ENCODE data around the gene METTL24.

Gene METTL24, protein sequence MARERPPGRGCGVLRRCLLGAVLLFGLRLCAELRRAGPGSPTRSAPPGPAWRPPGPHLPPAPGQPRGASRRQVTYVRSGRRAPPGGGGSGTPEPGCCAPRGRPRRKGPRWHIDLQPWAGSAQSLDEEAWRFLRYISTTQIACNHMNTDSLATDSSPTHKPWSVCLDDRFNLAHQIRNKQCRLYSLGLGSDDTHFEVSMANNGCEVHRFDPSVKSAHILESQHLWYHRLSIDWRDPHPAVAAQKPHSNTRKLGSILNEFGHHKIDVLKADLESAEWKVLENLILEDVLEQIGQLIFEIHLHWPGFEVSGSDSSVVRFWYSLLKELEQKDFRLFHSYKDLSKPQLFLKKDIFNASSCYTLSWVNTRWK

GRCh38 chr6:110357664-110358552 lies at the start of gene METTL24:
METTL24 (minus strand) TSS chr6:110358349; CDS start chr6:110358272, 77 bp downstream.
- DNase-seq (ENCODE audit: low read depth in 2 of 2) = no peak

DNA sequence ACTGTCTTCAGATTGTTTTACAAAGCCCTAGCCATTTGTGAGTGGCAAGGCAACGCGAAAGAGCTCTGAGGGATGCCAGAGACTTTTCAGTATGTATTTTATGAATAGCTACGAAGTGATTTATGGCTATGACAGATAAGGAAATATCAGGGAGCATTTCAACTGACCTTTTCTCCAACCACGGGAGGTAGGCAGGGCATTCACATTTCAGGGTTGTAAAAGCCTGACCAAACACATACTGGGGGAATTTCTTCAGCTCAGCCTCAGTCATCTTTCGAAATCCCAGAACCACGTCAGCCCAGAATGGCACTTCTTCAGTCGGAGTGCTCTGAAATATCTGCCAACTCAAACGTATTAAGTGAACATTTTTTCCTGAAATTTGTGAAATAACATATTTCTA lies 46.5 kb upstream of the METTL24 start:
- DNase-seq (ENCODE audit: low read depth in 2 of 2) = no peak

- no peak for DNase-seq (ENCODE audit: low read depth in 2 of 2)
Observed at GRCh38 chr6:110401585-110402176, 43.5 kb upstream of the METTL24 start.

GRCh38 chr6:110400208-110400607 lies 42.1 kb upstream of the METTL24 start:
- no peak for DNase-seq (ENCODE audit: low read depth in 2 of 2)

DNA sequence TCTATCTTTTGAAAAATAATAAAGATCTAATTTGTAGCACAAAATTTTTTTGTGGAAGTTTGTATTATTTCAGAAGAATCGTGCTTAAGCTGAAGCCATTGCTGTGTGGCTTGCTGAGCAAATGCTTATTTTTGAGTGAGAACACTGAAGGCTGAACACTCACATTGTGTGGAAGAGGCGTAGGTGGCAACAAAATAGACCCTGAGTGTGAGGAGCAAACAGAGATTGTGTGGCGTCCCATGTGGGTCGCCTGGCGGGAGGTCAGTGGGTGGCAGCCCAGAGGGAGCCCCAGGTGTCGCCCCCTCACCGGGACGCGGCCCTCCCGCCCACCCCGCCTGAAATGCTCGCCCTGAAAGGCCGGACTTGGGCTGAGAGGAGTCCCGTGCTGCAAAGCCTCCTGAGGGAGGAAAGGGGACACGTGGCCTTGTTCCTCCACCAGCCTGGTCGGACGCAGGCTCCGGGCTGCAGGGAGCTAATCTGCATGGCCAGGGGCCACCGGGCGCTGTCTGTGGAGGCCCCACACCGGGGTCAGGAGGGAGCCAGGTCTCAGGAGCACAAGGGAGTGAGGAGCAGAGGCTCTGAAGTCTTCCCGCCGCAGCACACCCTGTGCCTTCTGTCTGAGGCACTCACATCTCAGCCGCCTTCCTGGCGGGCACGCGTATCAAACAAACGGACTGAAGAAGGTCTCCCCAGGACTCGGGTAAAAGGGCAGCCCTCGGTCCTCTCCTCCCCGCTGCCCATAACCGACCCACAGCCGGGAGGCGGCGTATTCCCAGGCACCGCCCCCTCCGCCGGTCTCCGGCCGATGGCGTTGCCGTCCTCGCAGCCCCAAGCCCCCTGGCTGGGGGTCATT lies 41.3 kb upstream of the METTL24 start:
- DNase-seq (ENCODE audit: low read depth in 2 of 2) = no peak

DNA sequence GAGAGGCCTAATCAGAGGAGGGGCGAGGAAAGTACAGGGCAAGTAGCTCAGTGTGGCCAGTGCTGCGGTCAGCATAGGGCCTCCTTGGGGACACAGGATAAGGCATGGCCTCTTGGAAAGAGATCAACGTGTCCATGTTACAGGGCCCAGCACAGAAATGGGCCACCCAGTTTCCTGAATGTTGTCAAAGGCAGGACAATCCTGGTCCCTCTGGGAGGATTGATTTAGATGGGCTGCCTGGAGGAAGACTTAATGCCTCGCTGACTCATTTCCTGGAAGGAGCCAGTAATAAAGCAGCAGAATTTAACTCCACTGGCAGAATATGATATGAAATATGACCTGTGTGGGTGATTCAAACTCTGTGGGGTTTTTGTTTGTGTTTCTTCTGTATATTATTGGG lies 40.6 kb upstream of the METTL24 start:
- DNase-seq (ENCODE audit: low read depth in 2 of 2) = no peak

GRCh38 chr6:110395221-110395620 lies 37.1 kb upstream of the METTL24 start:
- DNase-seq (ENCODE audit: low read depth in 2 of 2) = no peak

GRCh38 chr6:110394409-110394808 lies 36.3 kb upstream of the METTL24 start:
- DNase-seq (ENCODE audit: low read depth in 2 of 2) = no peak

GRCh38 chr6:110392727-110393126 lies 34.6 kb upstream of the METTL24 start:
- DNase-seq (ENCODE audit: low read depth in 2 of 2) = no peak

DNA sequence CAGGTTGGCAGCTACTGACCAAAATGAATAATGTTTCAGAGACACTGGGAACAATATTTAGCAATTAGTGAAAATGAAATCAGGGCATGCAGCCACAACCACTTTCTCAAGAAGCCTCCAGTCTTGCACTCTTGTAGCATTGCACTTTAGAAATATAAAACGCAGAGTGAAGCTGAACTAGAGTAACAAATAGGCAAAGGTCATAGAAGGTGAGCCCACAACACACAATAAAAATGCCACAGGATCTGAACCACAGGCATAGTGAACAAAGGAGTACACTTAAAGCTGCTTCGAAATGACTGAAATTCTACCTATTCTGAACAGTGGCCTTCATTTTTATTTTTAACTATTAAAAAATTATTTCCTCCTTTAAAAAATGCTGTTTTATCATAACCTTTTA lies 32.3 kb upstream of the METTL24 start:
- no peak for DNase-seq (ENCODE audit: low read depth in 2 of 2)

- DNase-seq (ENCODE audit: low read depth in 2 of 2) = no peak
Observed at GRCh38 chr6:110389689-110390382, 31.7 kb upstream of the METTL24 start.

DNA sequence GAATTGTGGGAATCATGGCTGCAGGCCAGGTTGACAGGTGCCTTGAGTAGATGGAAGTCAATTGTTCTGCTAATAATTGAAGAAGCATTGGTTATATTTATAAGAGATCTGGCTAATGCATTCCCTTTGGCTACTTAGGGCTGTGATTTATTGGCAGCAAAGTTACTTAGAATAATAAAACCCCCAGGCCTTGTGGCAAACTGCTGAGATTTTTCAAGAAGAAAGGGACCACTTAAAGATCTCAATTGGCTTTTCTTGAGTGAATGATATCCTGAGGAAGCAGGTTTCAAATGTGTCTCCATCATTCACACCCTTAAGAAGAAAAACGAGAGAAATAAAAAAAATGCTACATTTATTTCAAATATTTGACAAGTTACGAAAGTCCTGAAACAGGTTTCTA lies 29.8 kb upstream of the METTL24 start:
- DNase-seq (ENCODE audit: low read depth in 2 of 2) = no peak

- no peak for DNase-seq (ENCODE audit: low read depth in 2 of 2)
Observed at GRCh38 chr6:110385458-110385863, 27.3 kb upstream of the METTL24 start.

- DNase-seq (ENCODE audit: low read depth in 2 of 2) = no peak
Observed at GRCh38 chr6:110378552-110378951, 20.4 kb upstream of the METTL24 start.

GRCh38 chr6:110369066-110369465 lies 10.9 kb upstream of the METTL24 start:
- DNase-seq (ENCODE audit: low read depth in 2 of 2) = no peak

GRCh38 chr6:110368284-110368683 lies 10.1 kb upstream of the METTL24 start:
- DNase-seq (ENCODE audit: low read depth in 2 of 2) = no peak

GRCh38 chr6:110367825-110368224 lies 9.7 kb upstream of the METTL24 start:
- no peak for DNase-seq (ENCODE audit: low read depth in 2 of 2)

GRCh38 chr6:110366975-110367374 lies 8.8 kb upstream of the METTL24 start:
- DNase-seq (ENCODE audit: low read depth in 2 of 2) = no peak

DNA sequence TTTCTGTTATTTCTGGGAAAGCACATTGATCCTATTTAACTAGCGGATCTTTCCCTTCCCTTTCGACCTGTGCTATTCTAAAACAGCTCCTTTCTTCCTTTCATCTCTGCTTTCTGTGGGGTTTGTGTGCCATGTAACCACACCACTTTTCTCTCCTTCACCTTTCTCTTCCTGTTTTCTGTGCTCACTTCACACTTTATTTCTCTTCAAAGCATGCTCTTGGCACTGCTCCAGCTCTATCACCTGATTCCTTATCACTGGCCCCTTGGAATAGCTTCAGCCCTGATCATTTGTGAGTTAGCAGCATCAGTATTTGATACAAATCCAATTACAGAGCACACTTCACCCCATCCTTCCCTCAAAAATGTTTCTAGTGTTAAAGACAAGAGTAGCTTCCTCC lies 8.1 kb upstream of the METTL24 start:
- DNase-seq (ENCODE audit: low read depth in 2 of 2) = no peak

- no peak for DNase-seq (ENCODE audit: low read depth in 2 of 2)
Observed at GRCh38 chr6:110364364-110365105, 6.4 kb upstream of the METTL24 start.
